OCI-LY7 (cell line): ENCODE data around the gene NNAT. TPM values are rescaled to one million over a fixed set of nuclear protein-coding genes. Genes with fewer than 3 reads are reported as not detected.

Source experiments
- BruUV-seq: library from RNA; stranded (reverse); fragments of 400-500 nt; replicated peaks from 2 replicates; lab custom pipeline; 2021; lab: Mats Ljungman, UMichigan
- CTCF ChIA-PET: fragments of 300-600 bp; sonication (Branson Sonifier 250); formaldehyde crosslinking; loops from one replicate; lab custom pipeline; 2022; ENCODE audit warnings: antibody characterized with exemption; ENCODE audit not compliant: unreplicated experiment; lab: Charles Lee
- POLR2A ChIA-PET: fragments of 300-600 bp; sonication (Branson Sonifier 250); formaldehyde crosslinking; loops from one replicate; lab custom pipeline; 2022; ENCODE audit warnings: antibody characterized with exemption; lab: Charles Lee
- DNase-seq: peaks from one replicate; pipeline ENCODE4 v3.0.0-alpha.2; 2015; ENCODE audit warnings: low spot score
- H2AFZ ChIP-seq: fragments of 200-600 bp; sonication (generic), shearing (Covaris generic); 2 replicates; pipeline ENCODE4 v1.6.1; 2014; ENCODE audit warnings: mild to moderate bottlenecking, antibody characterized with exemption, low read length, moderate library complexity
- H3K27ac ChIP-seq: fragments of 200-600 bp; sonication (generic); 2 replicates; pipeline ENCODE4 v1.5.1; 2014; ENCODE audit warnings: mixed run types, low read depth, mild to moderate bottlenecking, moderate library complexity, low read length, inconsistent platforms; ENCODE audit not compliant: poor library complexity, severe bottlenecking
- H3K36me3 ChIP-seq: fragments of 200-600 bp; sonication (generic); 2 replicates; pipeline ENCODE4 v1.6.1; 2014; ENCODE audit warnings: mild to moderate bottlenecking, antibody characterized with exemption, low read length, moderate library complexity, mixed read lengths; ENCODE audit not compliant: insufficient read depth
- H3K4me1 ChIP-seq: fragments of 200-600 bp; sonication (generic); 2 replicates; pipeline ENCODE4 v1.5.1; 2014; ENCODE audit warnings: mild to moderate bottlenecking, low read length; ENCODE audit not compliant: insufficient read depth, poor library complexity, severe bottlenecking
- H3K4me2 ChIP-seq: fragments of 200-600 bp; sonication (generic); 2 replicates; pipeline ENCODE4 v1.6.1; 2014; ENCODE audit warnings: mild to moderate bottlenecking, low read length
- H3K4me3 ChIP-seq: fragments of 200-600 bp; sonication (generic); 2 replicates; pipeline ENCODE4 v1.5.1; 2014; ENCODE audit warnings: mild to moderate bottlenecking, low read depth, low read length; ENCODE audit not compliant: poor library complexity, severe bottlenecking
- H3K79me2 ChIP-seq: fragments of 200-600 bp; sonication (generic); 2 replicates; pipeline ENCODE4 v1.6.1; 2016; ENCODE audit warnings: low read depth, mild to moderate bottlenecking, low read length, moderate library complexity, mixed read lengths; ENCODE audit not compliant: insufficient read depth
- H3K9me2 ChIP-seq: fragments of 200-600 bp; sonication (generic); 2 replicates; pipeline ENCODE4 v1.6.1; 2016; ENCODE audit warnings: mild to moderate bottlenecking, low read length, mixed read lengths; ENCODE audit not compliant: insufficient read depth
- H3K9me3 ChIP-seq: fragments of 200-600 bp; sonication (generic); 2 replicates; pipeline ENCODE4 v1.6.1; 2014; ENCODE audit warnings: mild to moderate bottlenecking, mixed run types, low read length, mixed read lengths
- H4K20me1 ChIP-seq: fragments of 200-600 bp; sonication (generic); 2 replicates; pipeline ENCODE4 v1.6.1; 2014; ENCODE audit warnings: mild to moderate bottlenecking, antibody characterized with exemption, low read length, moderate library complexity, mixed read lengths; ENCODE audit not compliant: insufficient read depth
- EZH2phosphoT487 ChIP-seq: fragments of 200-600 bp; sonication (generic); IDR thresholded peaks from 2 replicates; pipeline ENCODE4 v1.6.1; 2018; ENCODE audit warnings: low read depth, borderline replicate concordance, mild to moderate bottlenecking, mixed run types, antibody characterized with exemption, low read length, moderate library complexity, mixed read lengths
- intact Hi-C: fragments of 100-400 bp; cut with micrococcal nuclease; formaldehyde crosslinking; loops from one replicate; pipeline ENCODE4 v1.10.0; 2022; ENCODE audit not compliant: unreplicated experiment
- total RNA-seq, 2 experiments: library from RNA; depleted of rRNA in 1 of 2; stranded (reverse); fragments of >200 nt in 1 of 2; shearing (Covaris generic) in 1 of 2; gene quantifications; 2 replicates each; pipeline ENCODE4 v1.2.3, GENCODE V29; 2014 to 2022
- TF ChIP-seq, protein P1 (sequence below): fragments of 200-600 bp; sonication (generic); conservative IDR thresholded peaks from 2 replicates; pipeline ENCODE4 v1.5.1; 2014; ENCODE audit warnings: mild to moderate bottlenecking, antibody characterized with exemption, low read length, moderate library complexity, mixed read lengths

The NNAT gene
- total RNA-seq, 2 experiments from 2014 or later, result not detected

DNA sequence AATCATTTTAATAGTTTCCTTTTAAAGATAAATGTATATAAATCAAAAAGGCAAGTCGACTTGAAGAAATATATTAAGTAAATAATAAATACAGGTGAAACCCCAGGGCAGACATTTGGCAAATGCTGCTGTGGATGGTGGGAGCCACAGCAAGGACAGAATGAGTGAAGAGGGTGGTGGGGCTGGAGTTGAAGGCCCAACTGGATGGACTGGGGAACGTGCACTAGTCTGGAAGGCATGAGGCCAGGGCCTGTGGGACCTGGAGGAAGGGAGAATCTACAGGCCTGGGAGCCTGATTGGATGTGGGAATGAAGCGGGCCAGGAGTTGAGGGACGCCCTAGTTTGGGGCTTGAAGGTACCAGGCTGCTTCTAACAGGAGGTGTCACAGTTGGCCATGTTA is 37.3 kb downstream of the NNAT start:
- H3K9me2 ChIP-seq, result no peaks in the 10 kb centered on the region

DNA sequence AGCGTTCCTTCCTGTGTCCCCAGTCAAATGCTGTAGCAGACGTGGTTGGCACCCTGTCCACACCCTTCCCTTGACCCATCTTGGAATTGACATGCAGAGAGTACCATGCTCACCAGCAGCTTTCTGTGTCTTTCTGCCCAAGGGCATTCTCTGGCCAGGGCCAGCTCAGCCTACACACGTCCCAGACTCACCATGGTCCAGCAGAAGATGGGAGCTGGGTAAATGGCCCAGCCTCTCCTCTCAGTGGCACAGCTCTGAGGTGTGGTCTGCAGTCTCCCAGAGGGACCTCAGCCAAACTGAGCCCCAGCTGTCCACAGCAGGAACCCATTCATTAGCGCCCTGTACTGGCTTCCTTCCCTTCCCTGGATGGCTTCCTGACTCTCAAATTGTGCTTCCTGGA is 37.7 kb downstream of the NNAT start:
- Histone ChIP-seq H3K36me3 (no peaks in the 10 kb centered on the region), H3K9me2 (no peaks in the 10 kb centered on the region), H3K4me2 (no peak overlapping the region), H3K27ac (no peak overlapping the region), H4K20me1 (no peaks in the 10 kb centered on the region), H2AFZ (no peak overlapping the region), H3K4me3 (no peak overlapping the region), H3K9me3 (no peaks in the 10 kb centered on the region), H3K4me1 (no peaks in the 10 kb centered on the region), H3K79me2 (no peaks in the 10 kb centered on the region)
- POLR2A ChIA-PET, result no interaction called here
- no TSS peak for BruUV-seq
- intact Hi-C loops, result no loop called here
- DNase-seq, result no peak
- no peak for TF ChIP-seq EZH2phosphoT487
- TF ChIP-seq, protein P1, sequence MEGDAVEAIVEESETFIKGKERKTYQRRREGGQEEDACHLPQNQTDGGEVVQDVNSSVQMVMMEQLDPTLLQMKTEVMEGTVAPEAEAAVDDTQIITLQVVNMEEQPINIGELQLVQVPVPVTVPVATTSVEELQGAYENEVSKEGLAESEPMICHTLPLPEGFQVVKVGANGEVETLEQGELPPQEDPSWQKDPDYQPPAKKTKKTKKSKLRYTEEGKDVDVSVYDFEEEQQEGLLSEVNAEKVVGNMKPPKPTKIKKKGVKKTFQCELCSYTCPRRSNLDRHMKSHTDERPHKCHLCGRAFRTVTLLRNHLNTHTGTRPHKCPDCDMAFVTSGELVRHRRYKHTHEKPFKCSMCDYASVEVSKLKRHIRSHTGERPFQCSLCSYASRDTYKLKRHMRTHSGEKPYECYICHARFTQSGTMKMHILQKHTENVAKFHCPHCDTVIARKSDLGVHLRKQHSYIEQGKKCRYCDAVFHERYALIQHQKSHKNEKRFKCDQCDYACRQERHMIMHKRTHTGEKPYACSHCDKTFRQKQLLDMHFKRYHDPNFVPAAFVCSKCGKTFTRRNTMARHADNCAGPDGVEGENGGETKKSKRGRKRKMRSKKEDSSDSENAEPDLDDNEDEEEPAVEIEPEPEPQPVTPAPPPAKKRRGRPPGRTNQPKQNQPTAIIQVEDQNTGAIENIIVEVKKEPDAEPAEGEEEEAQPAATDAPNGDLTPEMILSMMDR, result no peak
- CTCF ChIA-PET, result no interaction called here

More for the DNA sequence above, 37.3 kb downstream of the NNAT start:
- POLR2A ChIA-PET, result no interaction called here
- no TSS peak for BruUV-seq
- Histone ChIP-seq H3K4me3 (no peak overlapping the region), H3K4me1 (no peaks in the 10 kb centered on the region), H3K9me3 (no peaks in the 10 kb centered on the region), H3K36me3 (no peaks in the 10 kb centered on the region), H2AFZ (no peak overlapping the region), H3K79me2 (no peaks in the 10 kb centered on the region), H3K27ac (no peak overlapping the region), H3K4me2 (no peak overlapping the region), H4K20me1 (no peaks in the 10 kb centered on the region)
- DNase-seq, result no peak
- CTCF ChIA-PET, result no interaction called here
- intact Hi-C loops, result no loop called here
- TF ChIP-seq, protein P1, result no peak
- TF ChIP-seq EZH2phosphoT487, result no peak

DNA sequence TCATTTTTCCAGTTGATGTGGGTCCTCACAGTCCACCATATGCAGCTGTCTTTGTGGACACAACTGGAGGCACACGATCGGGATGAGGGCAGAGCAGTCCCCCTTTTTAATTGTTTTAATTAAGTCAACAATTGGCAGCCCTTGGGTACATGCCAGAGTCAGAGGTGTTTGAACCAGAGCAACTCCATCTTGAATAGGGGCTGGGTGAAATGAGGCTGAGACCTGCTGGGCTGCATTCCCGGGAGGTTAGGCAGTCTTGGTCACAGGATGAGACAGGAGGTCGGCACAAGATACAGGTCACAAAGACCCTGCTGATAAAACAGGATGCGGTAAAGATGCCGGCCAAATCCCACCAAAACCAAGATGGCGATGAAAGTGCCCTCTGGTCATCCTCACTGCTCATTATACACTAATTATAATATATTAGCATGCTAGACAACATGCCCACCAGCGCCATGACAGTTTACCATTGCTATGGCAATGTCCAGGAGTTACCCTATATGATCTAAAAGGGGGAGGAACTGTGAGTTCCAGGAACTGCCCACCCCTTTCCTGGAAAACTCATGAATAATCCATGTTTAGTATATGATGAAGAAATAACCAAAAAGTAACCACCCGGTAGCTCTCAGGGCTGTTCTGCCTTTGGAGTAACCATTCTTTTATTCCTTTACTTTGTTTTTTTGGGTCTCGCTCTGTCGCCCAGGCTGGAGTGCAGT is 38.4 kb downstream of the NNAT start:
- Histone ChIP-seq H3K4me3 (no peak overlapping the region), H3K9me3 (no peaks in the 10 kb centered on the region), H3K79me2 (no peaks in the 10 kb centered on the region), H3K4me1 (no peaks in the 10 kb centered on the region), H3K4me2 (no peak overlapping the region), H2AFZ (no peak overlapping the region), H3K36me3 (no peaks in the 10 kb centered on the region), H3K9me2 (no peaks in the 10 kb centered on the region), H4K20me1 (no peaks in the 10 kb centered on the region), H3K27ac (no peak overlapping the region)
- CTCF ChIA-PET, result no interaction called here
- POLR2A ChIA-PET, result no interaction called here
- intact Hi-C loops, result loop anchor here (5.0 kb wide), 1 partner anchor 663 kb away; no protein-coding TSS in a partner anchor
- BruUV-seq, result no TSS peak
- no peak for DNase-seq
- TF ChIP-seq, protein P1, result no peak
- no peak for TF ChIP-seq EZH2phosphoT487
